Hematopoietic multipotent progenitor cell treated with erythropoietin and hydrocortisone succinate and interleukin-3 and kit ligand, for 4 days (in vitro differentiated cells): Measurements from ENCODE around the gene POLDIP2.

Experiments used
- DNase-seq: peaks from one replicate; pipeline ENCODE4 v3.0.0-alpha.2; 2015

The POLDIP2 gene

DNA sequence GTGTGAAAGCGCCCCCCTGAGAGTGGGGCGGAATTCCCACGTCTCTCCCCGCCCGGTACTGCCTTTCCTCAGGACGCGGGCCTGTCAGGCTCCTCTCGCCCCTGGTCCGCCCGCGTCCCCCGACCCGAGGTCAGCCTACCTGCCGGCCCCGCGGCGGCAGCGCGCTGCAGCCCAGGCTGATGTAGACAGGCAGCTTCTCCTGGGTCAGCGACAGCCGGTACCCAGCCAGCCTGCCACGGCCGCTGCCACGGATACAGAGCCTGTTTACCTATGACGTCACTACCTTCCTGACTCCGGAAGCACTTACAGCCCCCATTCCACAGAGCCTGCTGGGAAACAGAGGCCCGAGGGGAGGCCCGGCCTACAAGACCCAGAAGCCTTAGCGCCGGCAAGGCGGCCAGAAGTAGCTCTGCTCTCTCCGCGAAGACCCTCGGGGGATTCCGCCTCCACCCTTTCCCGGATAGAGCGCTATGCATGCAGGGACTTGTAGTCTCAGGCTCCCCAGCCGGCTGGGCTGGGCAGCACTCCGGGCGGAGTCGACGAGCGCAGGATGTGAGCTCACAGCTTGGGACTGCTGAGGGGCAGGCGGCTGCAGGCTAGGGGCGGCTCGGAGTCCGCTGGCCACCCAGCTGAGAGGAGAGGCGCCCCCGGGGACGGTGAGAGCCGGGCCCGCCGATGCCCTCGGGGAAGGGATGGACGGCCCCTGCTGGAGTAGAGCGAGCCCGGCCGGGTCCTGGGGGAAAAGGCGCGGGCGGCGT, 21.9 kb downstream of the POLDIP2 start, which contains the start of the genes IFT20 and TNFAIP1:
TSS of gene IFT20 (minus strand) at position 272 of the 758 bp plus-strand sequence. CDS start 3,487 bp downstream, outside the sequence.
TSS of gene TNFAIP1 (plus strand) at position 561 of the 758 bp plus-strand sequence. CDS start 3,761 bp downstream, outside the sequence.
- DNase-seq, result peak; percentile 100

DNA sequence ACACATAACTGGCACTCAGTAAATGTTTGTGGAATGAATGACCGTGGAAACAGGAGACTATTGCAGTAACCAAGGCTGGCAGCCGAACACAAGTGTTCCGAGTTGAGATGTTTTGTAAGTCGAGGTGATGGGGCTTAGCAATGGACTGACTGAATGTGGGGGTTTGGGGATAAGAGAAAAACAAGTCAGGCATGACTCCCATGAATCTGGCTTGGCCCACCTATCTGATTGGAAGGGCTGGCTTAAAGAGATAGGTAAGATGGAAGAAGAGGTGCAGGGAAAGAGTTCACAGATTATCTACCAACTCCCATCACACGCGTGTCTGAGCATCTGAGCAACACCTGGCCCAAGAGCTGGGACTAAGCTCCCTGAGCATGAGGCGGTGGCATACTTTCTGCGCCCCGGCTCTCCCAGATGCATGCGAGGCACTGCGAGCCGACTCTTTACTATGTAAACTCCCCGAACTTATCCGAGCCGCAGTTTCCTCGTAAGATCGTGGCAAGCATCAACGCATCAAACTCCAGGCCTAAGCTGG, 22.6 kb downstream of the POLDIP2 start:
- peak; percentile 32 for DNase-seq

DNA sequence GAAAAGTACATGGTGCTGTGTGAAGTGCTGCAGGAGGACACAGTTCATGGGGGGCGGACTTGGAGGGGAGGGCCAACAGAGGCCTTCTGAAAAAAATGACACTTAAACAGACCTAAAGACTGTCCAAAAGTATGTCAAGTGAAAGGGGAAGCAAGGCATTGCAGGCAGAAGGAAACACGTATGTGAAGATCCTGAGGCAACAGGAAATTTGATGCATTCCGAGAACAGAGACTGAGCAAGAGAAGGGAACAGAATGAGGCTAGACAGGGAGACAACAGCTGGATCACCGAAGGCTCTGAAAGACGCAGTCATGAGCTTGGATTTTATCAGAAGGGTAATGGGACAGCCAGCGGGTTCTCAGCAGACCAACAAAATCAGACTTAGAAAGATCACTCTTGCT, 23.2 kb downstream of the POLDIP2 start:
- no peak for DNase-seq

DNA sequence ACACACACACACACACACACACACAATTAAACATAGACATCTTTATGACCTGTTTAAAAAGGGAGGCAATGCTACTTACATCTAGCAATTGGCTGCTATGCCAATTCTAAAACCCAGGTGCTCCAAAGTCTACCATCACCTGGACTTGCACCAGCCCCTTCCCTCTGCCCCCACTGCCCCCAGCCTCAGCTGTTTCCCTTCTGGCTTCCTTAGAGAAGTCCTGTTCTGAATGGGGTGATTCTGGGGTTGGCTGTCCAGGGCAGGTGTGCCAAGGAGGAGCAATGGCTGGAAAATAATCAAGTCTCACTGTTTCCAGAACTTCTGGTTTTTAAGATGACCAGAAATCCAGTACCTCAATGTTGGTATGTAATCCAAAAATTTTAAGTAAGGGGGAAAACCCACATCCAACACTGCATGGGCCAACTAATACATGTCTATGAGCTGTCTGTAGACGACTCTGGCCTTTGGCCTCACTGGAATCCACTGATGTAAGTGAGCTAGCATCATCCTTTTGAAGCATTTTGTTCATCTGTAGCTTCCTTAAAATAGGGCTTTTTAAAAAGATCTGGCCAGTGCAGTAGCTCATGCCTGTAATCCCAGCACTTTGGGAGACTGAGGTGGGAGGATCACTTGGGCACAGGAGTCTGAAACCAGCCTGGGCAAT, 24.1 kb downstream of the POLDIP2 start:
- no peak for DNase-seq

DNA sequence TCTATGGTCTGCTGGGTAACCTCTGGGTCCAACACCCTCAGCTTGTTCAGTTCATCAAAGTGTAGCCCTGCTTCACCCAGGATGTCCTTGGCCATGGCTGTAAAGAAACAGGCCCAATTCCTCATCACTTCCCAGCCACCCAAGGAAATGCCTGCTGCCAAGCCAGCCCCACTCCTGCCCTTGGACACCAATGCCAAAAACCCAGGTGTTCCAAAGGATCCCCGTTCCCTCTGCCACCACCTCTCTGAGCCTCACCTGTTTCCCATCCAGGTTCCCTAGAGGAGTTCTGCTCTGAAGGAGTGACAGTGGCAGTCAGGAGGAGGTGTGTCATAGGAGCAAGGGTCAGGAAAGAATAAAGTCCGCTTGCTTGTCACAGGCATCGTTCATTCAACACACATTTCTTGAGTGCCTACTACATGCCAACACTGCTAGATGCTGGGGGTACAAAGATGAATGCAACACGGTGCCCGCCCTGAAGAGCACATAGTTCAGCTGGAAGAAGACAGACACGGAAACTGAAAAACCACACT, 25.4 kb downstream of the POLDIP2 start:
- no peak for DNase-seq

DNA sequence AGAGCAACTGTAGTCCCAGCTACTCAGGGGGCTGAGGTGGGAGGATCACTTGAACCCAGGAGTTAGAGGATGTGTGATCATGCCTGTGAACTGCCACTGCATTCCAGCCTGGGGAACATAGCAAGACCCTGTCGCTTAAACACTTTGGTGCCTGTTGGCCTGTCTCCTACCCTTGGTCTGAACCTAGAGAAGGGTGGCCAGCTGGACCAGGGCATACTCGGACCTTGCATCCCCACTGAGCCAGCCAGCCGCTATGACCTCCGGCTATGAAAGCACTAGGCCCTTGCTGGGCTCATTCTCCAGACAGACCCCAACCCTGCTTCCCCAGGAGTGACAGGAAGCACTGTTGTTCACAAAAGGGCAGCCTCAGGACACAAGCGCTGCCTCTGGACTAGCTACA, 26.7 kb downstream of the POLDIP2 start:
- DNase-seq, result no peak

DNA sequence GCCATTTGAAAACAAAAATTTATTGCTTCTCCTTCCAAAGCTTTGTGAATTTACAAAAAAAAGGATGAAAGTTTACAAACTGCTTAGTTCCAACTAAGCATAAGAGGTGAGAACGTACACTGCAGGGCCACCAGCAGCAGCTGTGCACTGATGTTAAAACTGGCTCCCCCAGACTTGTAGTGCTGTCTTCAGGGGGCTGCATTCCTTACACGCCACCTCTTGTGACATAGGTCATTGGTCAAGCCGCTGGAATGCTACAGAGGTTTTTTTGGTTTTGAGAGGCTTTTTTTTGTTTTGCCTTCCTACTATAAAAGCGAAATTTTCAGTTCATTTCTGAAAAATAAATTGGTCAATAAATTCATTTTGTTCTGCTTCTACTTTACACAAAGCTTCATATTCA, 29.0 kb downstream of the POLDIP2 start:
- DNase-seq, result no peak

DNA sequence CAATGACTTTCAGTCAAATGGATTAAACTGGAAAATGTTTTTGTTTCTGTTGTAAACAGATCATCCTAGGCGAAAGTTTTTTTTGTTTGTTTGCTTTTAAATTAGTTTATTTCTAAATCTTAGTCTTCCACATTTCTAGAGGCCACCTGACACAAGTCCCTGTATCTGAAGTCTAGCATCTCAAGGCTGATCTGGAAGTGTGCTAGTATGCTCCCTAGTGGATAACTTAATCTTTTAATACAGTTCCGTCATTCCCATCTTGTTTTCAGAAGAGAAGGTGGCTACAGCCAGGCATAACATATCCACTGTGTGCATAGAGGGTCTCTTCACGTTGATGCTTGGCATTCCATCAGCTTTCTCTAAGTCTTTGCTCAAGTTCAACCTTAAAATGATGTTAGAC, 29.6 kb downstream of the POLDIP2 start:
- no peak for DNase-seq

DNA sequence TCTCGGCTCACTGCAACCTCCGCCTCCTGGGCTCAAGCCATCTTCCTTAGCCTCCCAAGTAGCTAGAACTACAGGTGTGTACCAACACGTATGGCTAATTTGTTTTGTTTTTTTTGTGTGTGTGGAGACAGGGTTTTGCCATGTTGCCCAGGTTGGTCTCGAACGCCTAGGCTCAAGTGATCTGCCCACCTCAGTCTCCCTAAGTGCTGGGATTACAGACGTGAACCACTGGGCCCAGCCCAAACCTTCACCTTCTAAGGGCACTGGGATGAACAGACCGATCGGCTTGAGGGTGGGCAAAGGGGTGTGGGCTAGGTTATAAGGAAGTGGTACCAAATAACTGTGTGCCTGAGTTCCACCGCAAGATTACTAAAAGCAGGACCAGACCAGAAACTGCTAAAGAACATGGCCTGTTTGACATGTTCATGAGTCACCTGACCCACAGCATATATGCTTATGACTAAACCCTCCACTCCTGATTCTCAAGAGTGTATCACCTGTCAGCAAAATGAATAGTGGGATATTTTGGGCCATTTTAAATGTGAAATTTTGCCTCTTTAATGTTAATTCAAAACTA, 30.2 kb downstream of the POLDIP2 start:
- DNase-seq, result no peak

DNA sequence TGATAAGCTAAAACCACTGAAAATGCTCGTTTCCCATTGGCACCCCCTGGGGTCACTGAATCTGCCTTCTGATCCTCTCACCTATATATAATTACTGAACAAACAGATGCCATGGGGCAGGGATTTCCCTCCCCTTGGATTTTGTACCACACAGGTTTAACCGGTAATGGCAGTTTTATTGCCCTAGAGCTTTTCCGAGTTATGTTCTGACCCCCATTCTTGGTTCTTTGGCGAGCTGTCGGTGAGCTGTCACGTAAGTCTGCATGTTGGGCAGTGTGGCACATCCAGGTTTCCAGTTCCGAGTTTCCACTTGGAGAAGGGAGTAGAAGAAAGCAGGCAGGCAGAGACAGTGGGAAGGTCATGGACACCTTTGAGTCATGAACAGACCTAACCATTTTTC, 31.2 kb downstream of the POLDIP2 start:
- no peak for DNase-seq

DNA sequence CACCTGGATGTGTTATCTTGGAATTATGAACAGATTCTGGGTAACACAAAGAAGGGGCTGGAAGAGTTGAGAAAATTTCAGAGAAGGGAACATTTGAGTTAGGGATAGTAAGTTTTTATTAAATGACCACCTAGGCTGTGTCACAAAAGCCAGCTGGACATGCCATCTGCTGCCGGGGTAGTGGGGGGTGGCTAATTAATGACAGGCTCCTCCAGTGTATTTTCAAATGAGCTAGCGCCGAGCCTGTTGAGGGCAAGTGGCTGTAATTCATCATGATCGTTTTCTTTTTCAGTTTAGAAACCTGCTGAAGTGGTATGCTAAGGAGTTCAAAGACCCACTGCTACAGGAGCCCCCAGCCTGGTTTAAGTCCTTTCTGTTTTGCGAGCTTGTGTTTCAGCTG, 32.1 kb downstream of the POLDIP2 start:
- DNase-seq, result no peak

DNA sequence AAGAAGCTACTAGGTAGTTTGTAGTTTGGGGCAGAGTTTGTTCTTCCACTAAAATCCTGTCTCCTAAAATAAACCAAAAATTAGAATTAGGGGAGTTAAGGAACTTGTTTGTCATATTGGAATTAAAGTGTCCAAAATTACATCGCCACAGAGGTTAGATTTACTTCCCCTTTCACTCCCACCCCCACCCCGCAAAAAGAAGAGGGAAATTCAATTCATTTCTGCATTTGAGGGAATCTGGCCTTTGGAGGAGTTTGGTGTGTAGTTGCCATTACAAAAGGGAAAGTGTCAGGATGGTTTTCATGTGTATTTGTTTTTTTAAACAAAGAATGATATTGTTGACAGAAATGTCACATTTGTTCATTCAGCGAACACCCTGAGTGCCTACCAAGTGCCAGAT, 32.5 kb downstream of the POLDIP2 start:
- DNase-seq, result peak; percentile 32

DNA sequence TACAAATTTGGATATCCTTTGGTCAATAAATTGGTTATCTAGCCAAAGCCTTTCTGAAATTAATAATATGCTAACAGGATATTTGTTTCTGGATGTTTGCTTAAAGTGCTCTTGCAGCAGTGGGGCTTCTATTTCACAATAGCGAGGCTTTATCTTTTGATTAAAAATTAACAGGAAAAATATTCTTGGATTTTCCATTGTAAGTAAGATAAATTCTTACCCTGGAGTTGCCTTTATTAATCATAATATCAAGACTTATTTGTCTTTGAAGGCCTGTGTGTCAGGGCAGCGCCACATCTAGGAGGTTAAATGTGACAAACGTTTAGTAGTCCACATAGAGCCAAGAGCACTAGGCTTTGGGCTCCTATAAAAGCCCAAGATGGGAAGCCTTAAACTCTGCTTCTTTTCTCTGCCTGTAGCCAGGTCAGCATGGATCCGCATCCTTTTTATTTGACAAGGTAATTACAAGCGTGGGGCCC, 33.0 kb downstream of the POLDIP2 start:
- DNase-seq, result no peak

DNA sequence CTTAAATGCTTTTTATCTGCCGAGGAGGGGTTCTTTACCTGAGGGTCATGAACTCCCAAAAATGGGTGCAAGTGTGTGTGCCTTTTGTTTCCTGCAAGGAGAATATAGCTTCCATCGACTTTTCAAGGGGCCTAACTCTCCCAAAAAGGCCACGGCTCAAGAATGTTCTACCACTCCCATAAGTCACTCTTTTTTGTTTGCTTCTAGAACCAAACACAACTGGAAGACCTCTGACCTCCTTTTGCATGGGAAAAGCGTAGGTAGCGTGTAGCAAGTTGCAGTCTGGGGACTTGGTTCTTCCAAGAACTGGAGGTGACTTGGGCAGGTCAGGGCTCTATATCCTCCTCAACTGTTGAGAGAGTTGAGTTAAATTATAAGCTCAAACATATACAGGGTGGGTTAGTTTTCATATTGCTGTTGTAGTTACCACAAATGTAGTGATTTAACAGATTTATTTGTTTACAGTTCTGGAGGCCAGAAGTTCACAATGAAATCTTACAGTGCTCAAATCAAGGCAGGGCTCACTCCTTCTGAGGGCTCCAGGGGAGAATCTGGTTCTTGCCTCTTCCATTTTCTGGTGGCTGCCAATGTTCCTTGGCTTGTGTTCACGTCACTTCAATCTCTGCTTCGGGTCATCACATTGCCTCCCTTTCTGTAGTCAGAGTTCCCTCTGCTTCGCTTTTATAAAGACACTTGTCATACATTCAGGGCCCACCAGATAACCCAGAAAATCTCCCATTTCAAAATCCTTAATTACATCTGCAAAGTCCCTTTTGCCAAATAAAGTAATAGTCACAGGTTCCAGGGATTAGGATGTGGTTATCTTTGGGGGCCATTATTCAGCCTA, 36.9 kb downstream of the POLDIP2 start:
- no peak for DNase-seq

DNA sequence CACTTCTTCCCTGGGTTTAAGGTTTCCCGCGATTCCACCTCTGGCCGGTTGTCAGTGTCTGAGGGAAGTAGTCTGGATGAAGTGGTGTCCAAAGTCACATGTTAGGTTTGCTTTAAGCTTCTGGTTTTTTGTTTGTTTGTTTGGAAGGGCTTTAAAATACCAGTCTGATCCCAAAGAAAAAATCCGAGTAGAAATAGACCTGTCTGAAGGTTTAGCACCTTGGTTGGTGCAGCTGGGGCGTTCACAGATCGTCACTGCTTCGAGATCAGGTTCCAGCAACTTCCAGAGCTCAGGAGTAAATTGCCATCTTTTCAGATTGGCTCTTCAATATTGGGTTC, 37.8 kb downstream of the POLDIP2 start:
- DNase-seq, result no peak

DNA sequence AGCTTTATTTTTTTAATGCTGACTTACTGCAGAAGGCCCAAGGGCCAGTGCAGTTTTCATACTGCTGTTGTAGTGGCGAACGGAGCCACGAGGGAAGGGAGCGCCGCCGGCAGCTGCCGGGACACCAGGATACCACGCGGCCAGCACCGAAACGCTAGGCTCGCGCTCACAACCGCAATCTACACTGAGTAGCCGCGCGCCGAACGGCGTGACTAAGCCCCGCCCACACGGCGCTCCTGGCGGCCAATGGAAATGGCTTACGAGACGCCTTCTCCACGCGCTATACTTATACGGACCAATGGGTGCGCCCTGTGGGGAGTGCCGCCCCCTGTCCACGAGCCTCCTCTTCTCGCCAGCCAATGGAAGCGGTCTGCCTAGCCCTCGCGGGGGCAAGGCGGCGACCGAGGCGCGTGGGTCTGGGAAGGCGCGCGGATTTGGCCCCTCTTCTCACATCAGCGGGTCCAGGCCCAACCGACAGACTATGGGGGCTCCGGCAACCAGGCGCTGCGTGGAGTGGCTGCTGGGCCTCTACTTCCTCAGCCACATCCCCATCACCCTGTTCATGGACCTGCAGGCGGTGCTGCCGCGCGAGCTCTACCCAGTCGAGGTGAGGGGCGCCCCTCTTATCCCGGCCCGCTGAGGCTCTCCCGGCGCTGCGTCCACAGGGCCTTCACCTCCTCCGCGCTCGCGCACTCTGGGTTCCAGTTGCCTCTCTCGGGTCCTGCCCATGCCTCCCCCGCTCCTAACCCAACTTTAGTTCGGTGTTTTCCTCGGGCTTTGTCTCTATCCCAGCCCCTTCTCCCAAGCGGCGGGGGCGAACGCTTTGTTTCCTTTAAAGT, 38.3 kb downstream of the POLDIP2 start, which contains the start of gene TMEM97:
TSS of gene TMEM97 (plus strand) at position 442 of the 839 bp plus-strand sequence. CDS start at position 482, 40 bp downstream.
- peak; percentile 99 for DNase-seq

DNA sequence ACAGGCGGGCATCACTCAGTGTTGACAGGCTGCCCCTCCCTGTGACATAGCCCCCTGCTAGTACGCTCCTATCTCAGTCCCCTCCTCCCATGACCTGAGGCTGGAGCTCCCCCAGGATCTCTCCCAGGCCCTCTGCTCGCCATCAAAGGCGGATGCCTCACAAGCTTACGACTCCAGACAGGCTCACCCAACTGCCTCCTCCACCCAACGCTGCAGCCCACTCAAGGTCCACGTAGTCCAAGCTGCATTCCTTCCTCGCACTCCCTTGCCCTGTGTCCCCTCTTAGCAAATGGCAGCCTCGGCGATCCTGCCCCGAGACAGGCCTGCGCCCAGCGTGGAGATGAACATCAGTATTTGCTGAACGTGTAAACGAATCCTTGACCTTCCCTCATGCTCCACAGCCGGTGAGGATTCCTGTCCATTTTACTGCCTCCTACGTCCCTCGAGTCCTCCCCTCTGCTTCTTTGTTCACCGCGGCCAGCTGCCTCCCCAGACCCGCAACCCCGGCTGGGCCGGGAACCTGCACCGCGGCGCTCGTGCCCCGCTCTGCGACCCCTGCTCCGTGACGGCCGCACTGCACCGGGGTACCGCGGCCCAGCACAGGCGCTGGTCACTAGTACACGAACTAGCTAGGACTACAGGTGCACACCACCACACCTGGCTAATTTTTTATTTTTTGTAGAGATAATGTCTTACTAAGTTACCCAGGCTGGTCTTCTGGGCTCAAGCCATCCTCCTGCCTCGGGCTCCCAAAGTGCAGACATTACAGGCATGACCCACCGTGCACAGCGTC, 39.2 kb downstream of the POLDIP2 start:
- peak; percentile 48 for DNase-seq

DNA sequence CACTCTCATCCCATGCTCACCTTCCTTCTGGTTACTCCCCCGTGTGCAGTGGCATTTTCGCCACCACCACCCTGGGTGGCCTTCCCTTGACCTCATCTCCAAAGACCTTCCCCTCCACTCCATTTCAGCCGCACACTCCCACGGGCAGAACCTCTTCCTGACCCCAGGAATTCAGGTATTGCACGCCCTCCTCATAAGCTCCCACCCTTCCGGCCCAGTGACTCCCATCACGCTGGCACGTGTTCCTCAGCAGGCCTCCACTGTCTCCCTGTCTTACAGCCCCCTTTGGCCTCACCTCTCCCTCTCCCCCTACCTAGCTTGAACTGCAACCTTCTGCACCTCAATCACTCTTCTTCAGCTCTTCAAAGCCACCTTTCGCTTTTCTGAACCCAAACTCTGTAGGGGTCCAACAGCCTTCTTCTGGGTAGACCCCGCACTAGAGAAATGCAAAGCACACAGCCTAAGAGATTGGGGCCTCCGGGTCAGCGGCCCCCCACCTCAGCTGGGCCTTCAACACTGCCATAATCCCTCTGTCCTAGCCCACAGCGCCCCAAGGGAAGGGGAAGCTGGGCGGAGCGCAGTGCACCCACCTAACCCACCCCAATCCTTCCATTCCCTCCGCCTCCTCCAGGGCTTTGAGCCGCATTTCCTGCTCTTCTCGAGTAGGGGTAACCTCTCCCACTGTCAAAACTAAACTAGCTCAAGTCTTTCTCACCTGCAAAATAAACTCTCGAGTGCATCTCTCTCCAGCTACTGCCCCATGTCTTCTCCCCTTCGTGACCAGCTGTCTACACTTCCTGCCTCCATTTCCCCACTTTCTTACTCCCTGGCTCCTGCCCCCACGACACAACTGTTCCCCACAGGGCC, 40.0 kb downstream of the POLDIP2 start:
- DNase-seq, result no peak
